GM21367 (cell line): ENCODE measurements around the gene SLC12A8.

Experiments
- ATAC-seq: cut with Tn5 transposase; IDR thresholded peaks from one replicate; pipeline ENCODE4 v1.9.1; 2021; ENCODE audit not compliant: unreplicated experiment

The SLC12A8 gene

DNA sequence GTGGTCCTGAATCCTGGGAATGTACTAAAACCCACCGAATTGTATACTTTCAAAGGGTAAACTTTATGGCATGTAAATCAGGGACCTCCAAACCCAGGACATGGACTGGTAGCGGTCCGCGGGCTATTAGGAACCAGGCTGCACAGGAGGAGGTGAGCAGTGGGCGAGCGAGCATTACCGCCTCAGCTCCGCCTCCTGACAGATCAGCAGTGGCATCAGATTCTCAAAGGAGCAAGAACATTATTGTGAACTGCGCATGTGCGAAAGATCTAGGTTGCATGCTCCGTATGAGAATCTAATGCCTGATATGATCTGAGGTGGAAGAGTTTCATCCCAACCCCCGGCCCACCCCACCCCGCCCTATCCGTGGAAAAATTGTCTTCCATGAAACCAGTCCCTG lies 178.9 kb downstream of the SLC12A8 start:
- ATAC-seq: no peak

- no peak for ATAC-seq
Observed at GRCh38 chr3:125033135-125033534, 179.4 kb downstream of the SLC12A8 start.

- ATAC-seq: no peak
Observed at GRCh38 chr3:125032683-125033082, 179.9 kb downstream of the SLC12A8 start.
